Cardiac fibroblast (primary cell): ENCODE data around the gene FAF1.

Experiments used
- DNase-seq, 2 donors: peaks; one replicate each; pipeline versions ENCODE4 v3.0.0 to v3.0.0-alpha.2; 2010; ENCODE audit warnings: low read depth in 2 of 2
- H3K4me3 ChIP-seq, 2 donors: replicated peaks in 1 of 2; 1 replicate in 1 of 2; 2 replicates in 1 of 2; pipeline ENCODE4 v1.5.1; 2011; ENCODE audit warnings: low read depth in 2 of 2, low read length in 2 of 2, mild to moderate bottlenecking in 2 of 2, moderate library complexity in 1 of 2
- CTCF ChIP-seq: IDR thresholded peaks from one replicate; pipeline ENCODE4 v1.5.1; 2011; ENCODE audit warnings: low read depth, mild to moderate bottlenecking, low read length, inconsistent platforms

The FAF1 gene

GRCh38 chr1:50503515-50503914 lies 456.6 kb downstream of the FAF1 start:
- DNase-seq, result no peak
- TF ChIP-seq CTCF, result no peak
- H3K4me3 ChIP-seq, result no peak overlapping the region

DNA sequence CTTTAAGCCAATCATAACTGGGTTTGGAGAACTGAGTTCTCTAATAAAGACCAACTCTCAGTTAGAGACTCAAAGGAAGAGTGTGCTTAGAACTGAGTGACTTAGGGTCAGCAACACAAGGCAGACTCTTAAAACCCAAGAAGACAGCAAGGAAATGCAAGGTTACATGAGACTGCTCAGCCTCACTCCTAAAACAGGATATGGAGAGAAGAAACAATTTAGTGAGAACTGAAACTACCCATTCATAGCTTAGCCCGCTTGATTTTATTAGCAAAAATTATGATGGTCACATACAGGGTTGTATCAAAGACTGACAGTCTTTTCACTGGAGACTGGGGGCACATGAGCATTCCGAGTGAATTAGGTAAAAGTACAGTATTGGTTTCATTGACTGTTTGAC lies 457.9 kb downstream of the FAF1 start:
- DNase-seq, result no peak
- no peak overlapping the region for H3K4me3 ChIP-seq
- TF ChIP-seq CTCF, result no peak

DNA sequence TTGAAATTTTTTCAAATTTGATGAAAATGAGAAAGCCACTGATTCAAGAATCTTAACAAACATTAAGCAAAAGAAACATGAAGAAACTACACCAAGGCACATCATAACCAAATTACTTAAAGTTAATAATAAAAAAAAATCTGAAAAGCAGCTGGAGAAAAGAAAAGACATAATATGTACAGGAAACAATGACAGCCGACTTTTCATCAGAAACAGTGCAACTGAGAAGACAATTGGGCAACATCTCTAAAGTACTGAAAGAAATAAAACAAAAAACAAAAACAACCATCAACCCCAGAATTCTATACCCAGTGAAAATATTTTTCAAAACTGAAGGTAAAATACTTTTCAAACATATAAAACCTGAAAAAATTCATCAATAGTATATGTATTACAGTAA lies 463.1 kb downstream of the FAF1 start:
- H3K4me3 ChIP-seq, result no peak overlapping the region
- no peak for DNase-seq
- no peak for TF ChIP-seq CTCF

DNA sequence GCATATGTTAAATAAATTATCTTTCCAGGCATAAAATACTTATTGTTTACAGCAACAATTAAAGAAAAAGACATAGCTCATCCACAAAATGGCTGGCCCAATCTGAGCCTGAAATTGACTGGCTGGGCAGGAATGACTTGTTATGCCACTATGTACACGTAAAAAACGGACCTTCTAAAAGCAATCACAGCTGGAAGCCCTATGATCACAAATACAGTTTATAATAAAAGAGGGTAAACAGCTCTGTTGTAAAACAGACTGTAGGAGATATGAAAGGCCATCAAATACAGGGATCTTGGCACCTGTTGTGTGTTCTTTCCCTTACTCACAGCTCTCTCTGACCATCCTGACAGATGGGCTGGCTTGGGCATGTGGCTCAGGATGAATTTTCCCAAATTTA lies 466.4 kb downstream of the FAF1 start:
- no peak overlapping the region for H3K4me3 ChIP-seq
- no peak for TF ChIP-seq CTCF
- DNase-seq, result no peak

DNA sequence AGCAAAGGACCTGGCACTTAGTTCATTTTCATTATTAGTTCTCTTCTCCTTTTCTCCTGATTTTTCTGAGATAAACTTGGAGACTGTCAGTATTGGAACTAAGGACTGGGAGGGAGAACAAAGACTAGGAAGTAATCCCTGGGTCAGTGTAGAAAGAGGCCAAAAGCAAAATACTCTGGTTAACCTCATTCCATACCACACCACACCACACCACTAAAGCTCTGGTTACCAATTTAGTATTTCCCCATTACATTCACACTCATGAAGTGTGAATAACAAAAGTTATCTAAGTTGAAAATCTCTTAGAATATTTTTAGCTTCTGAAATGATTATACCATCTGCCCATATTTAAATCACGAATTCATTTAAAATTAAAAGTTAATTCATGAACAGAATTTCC lies 467.9 kb downstream of the FAF1 start:
- no peak for DNase-seq
- no peak for TF ChIP-seq CTCF
- no peak overlapping the region for H3K4me3 ChIP-seq

DNA sequence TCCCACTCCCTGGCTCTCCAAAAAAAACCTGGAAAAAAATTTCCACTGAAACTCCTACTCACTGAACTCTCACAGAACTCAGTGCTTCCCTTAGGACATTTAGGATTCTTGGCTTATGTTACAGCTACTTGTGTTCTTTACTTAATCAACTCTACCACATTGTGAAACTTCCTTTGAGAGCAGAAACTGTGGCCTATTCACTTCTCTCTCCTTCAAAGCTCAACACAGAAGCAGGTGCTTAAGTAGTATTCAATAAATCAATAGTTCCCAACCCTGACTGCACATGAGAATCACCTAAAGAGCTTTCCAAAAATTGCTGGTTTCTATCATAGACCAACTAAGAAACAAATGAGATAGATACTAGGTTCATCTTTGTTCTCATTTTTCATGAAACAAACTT lies 468.9 kb downstream of the FAF1 start:
- no peak for TF ChIP-seq CTCF
- DNase-seq, result peak in 1 of 2 donors; percentile 29
- H3K4me3 ChIP-seq, result no peak overlapping the region

DNA sequence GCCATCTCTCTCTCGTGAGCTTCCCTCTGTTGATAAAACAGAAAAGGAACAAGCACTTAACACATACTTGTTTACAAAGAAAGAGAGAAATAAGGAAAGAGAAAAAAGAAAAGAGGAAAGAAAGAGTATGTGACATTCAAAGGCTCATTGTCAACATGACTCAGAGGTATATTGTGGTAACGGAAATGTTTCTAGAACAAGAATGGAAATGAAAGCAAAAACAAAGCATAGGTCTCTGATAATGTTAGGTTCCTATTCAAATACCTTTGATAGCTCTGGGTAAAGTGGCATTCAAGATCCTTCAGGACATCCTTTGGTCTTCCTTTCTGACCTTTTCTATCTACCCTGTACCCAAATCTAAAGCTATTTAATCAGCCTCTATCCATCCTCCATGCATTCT lies 469.4 kb downstream of the FAF1 start:
- H3K4me3 ChIP-seq, result no peak overlapping the region
- no peak for DNase-seq
- TF ChIP-seq CTCF, result no peak
